Thoracic aorta (tissue), 2 donors: ENCODE measurements around the gene ITGB3BP. TPM values are rescaled to one million over a fixed set of nuclear protein-coding genes. Genes with fewer than 3 reads are reported as not detected.
"Not testable (repeated sequence)": the region's sequence is repeated elsewhere in the genome, so short reads cannot be mapped to it uniquely, and the experiment has no call there.

ENCODE experiments used
- ATAC-seq: fragments of 150-250 bp; one replicate; pipeline ENCODE4 v1.8.0; 2017; ENCODE audit warnings: low read depth; ENCODE audit not compliant: insufficient number of reproducible peaks, low FRiP score
- DNase-seq: peaks from one replicate; pipeline ENCODE4 v3.0.0-alpha.2; 2020; ENCODE audit warnings: low spot score
- H3K27ac ChIP-seq, 2 donors: fragments of 200-600 bp; sonication (generic); 1 replicate in 1 of 2; 2 replicates in 1 of 2; pipeline ENCODE4 v1.5.1; 2016; ENCODE audit warnings: mild to moderate bottlenecking in 2 of 2, moderate library complexity in 2 of 2
- H3K27me3 ChIP-seq: fragments of 200-600 bp; sonication (generic); replicated peaks from 2 replicates; pipeline ENCODE4 v1.6.0; 2016; ENCODE audit warnings: mild to moderate bottlenecking; ENCODE audit not compliant: insufficient read depth
- H3K36me3 ChIP-seq: fragments of 200-600 bp; sonication (generic); one replicate; pipeline ENCODE4 v1.5.1; 2016
- H3K4me1 ChIP-seq, 2 donors: fragments of 200-600 bp; sonication (generic); 1 replicate in 1 of 2; 2 replicates in 1 of 2; pipeline versions ENCODE4 v1.5.1 to v1.6.0; 2016; ENCODE audit warnings: low read depth in 2 of 2, mild to moderate bottlenecking in 1 of 2; ENCODE audit not compliant: control insufficient read depth in 1 of 2
- H3K4me3 ChIP-seq: fragments of 200-600 bp; sonication (generic); 2 replicates; pipeline ENCODE4 v1.5.1; 2016; ENCODE audit warnings: mild to moderate bottlenecking
- H3K9me3 ChIP-seq: fragments of 200-600 bp; sonication (generic); 2 replicates; pipeline ENCODE4 v1.5.1; 2016
- total RNA-seq, 2 donors: library from RNA; depleted of rRNA; stranded (reverse); fragments of >200 nt; gene quantifications; one replicate each; pipeline versions ENCODE4 v1.1.0 to v1.2.3, GENCODE V29; 2016
- TF ChIP-seq, protein P1 (sequence below): fragments of 200-600 bp; sonication (generic); IDR thresholded peaks from one replicate; pipeline ENCODE4 v1.5.1; 2019; ENCODE audit warnings: antibody characterized with exemption

Gene ITGB3BP
- total RNA-seq, 2 donors from 2014 or later: 7.1 to 29.5 TPM

DNA sequence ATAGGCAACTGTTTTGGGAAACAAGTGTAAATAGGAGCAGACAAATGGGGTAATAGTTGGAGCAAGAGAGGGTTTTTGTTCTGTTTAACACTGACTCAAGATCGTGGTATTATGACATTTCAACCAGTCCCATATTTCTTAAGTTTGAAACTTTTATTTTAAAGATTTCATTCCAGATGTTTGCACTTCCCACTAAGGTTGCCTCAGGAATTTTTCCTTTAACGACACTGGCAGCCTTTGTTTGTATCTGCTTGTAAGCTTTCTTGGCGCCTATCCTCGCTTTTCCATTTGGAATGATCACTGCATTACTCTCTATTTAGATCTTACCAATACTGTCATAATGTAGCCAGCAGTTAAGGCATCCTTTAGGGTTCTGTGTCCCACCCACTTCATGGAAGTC, 87.9 kb downstream of the ITGB3BP start:
- ATAC-seq (no peak), DNase-seq (no peak)
- no peaks in the 10 kb centered on the region for H3K36me3 ChIP-seq
- no peak overlapping the region for H3K27ac ChIP-seq
- H3K27me3 ChIP-seq: no peaks in the 10 kb centered on the region
- no peaks in the 10 kb centered on the region for H3K9me3 ChIP-seq
- no peak overlapping the region for H3K4me3 ChIP-seq
- no peaks in the 10 kb centered on the region for H3K4me1 ChIP-seq
- TF ChIP-seq, protein P1, sequence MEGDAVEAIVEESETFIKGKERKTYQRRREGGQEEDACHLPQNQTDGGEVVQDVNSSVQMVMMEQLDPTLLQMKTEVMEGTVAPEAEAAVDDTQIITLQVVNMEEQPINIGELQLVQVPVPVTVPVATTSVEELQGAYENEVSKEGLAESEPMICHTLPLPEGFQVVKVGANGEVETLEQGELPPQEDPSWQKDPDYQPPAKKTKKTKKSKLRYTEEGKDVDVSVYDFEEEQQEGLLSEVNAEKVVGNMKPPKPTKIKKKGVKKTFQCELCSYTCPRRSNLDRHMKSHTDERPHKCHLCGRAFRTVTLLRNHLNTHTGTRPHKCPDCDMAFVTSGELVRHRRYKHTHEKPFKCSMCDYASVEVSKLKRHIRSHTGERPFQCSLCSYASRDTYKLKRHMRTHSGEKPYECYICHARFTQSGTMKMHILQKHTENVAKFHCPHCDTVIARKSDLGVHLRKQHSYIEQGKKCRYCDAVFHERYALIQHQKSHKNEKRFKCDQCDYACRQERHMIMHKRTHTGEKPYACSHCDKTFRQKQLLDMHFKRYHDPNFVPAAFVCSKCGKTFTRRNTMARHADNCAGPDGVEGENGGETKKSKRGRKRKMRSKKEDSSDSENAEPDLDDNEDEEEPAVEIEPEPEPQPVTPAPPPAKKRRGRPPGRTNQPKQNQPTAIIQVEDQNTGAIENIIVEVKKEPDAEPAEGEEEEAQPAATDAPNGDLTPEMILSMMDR: no peak

- ATAC-seq (no peak), DNase-seq (no peak)
- Histone ChIP-seq H3K4me1 (no peaks in the 10 kb centered on the region), H3K27me3 (no peaks in the 10 kb centered on the region), H3K9me3 (peaks cover 6% of the 10 kb centered on the region), H3K4me3 (no peak overlapping the region), H3K36me3 (peaks cover 5% of the 10 kb centered on the region), H3K27ac (no peak overlapping the region)
- TF ChIP-seq, protein P1: no peak
Observed at GRCh38 chr1:63429281-63429680, 93.7 kb downstream of the ITGB3BP start.

DNA sequence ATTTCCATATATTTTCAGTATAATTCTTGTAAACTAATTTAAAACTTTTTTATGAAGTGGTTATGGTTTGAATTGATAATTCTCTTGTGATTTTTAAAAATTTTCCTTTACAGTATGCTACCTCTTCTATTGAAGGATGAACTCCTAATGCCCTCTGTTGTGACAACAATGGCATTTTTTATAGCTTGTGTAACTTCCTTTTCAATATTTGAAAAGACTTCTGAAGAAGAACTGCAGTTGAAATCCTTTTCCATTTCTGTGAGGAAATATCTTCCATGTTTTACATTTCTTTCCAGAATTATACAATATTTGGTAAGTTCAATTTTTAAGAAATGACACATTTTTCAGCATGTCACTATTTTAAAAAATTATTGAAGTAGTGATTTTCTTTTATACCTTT, 94.2 kb downstream of the ITGB3BP start:
- no peaks in the 10 kb centered on the region for H3K4me1 ChIP-seq
- DNase-seq (no peak), ATAC-seq (no peak)
- no peaks in the 10 kb centered on the region for H3K27me3 ChIP-seq
- H3K27ac ChIP-seq: no peak overlapping the region
- H3K9me3 ChIP-seq: peaks cover 6% of the 10 kb centered on the region
- no peak overlapping the region for H3K4me3 ChIP-seq
- peaks cover 5% of the 10 kb centered on the region for H3K36me3 ChIP-seq
- TF ChIP-seq, protein P1: no peak

- peaks cover 3% of the 10 kb centered on the region for H3K36me3 ChIP-seq
- H3K4me1 ChIP-seq: no peaks in the 10 kb centered on the region
- TF ChIP-seq, protein P1: no peak
- H3K4me3 ChIP-seq: no peak overlapping the region
- no peaks in the 10 kb centered on the region for H3K9me3 ChIP-seq
- no peak for DNase-seq
- ATAC-seq: no peak
- H3K27me3 ChIP-seq: no peaks in the 10 kb centered on the region
- H3K27ac ChIP-seq: no peak overlapping the region
Observed at GRCh38 chr1:63423649-63424048, 99.4 kb downstream of the ITGB3BP start.

DNA sequence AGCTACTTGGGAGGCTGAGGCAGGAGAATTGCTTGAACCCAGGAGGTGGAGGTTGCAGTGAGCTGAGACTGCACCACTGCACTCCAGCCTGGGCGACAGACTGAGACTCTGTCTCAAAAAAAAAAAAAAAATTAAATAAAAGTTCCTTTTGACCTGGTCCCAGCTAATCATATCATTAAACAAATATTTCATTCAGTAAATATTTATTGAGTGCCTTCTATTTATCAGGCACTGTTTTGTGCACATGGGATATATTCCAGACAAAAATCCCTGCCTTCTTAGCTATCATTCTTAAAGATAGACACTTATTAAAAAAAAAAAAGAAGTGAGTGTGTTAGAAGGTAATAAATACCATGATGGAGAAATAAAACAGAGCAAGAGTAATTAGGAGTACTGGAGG, 102.3 kb downstream of the ITGB3BP start:
- H3K9me3 ChIP-seq, H3K4me1 ChIP-seq, H3K27me3 ChIP-seq, ATAC-seq, H3K36me3 ChIP-seq, H3K27ac ChIP-seq, H3K4me3 ChIP-seq, DNase-seq: not testable (repeated sequence)

DNA sequence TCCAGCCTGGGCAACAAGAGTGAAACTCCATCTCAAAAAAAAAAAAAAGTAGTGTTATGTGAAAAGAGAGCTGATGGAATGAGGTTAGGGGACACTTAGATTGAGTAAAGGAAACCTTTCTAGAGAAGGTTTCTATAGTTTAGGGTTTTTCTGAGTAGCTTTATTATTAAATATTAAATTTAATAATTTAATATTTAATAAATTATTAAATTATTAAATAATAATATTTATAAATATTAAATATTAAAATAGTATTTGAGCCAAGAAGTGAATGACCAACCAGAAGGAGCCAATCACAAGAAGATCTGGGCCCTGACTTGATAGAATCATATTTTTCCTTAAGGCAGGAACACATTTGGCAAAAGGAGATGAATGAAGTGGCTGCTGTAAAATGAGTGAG, 104.9 kb downstream of the ITGB3BP start:
- DNase-seq (no peak), ATAC-seq (no peak)
- H3K4me1 ChIP-seq: no peaks in the 10 kb centered on the region
- no peaks in the 10 kb centered on the region for H3K27me3 ChIP-seq
- TF ChIP-seq, protein P1: no peak
- H3K9me3 ChIP-seq: no peaks in the 10 kb centered on the region
- no peak overlapping the region for H3K4me3 ChIP-seq
- no peak overlapping the region for H3K27ac ChIP-seq
- H3K36me3 ChIP-seq: peaks cover 3% of the 10 kb centered on the region
